GM18517 (cell line): ENCODE data around the gene RIMBP2.

Source experiments
- ATAC-seq: cut with Tn5 transposase; IDR thresholded peaks from one replicate; pipeline ENCODE4 v1.9.1; 2021; ENCODE audit warnings: mild to moderate bottlenecking, moderate library complexity; ENCODE audit not compliant: unreplicated experiment

Gene RIMBP2

GRCh38 chr12:130434560-130434959 lies 281.5 kb downstream of the RIMBP2 start:
- no peak for ATAC-seq

- ATAC-seq, result no peak
Observed at GRCh38 chr12:130433834-130434233, 282.3 kb downstream of the RIMBP2 start.

DNA sequence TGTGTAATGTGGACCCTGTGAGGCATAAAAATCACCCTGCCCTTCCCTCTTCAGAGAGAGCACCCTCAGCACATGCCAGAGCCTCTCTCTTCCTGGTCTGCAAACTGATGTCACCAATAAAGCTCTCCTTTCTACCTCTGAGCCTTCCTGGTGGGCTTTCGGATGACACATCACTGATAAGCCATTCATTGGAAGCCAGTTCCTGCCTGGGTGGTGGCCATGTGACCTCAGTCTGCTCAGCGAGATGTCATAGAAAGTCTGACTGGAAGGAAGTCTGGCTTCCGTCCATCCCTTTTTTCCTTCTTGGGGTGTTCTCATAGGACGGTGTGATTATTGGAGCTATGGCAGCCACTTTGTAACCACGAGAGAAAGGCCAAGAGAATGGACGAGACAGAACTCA lies 282.7 kb downstream of the RIMBP2 start:
- ATAC-seq, result no peak

GRCh38 chr12:130431176-130431575 lies 284.9 kb downstream of the RIMBP2 start:
- no peak for ATAC-seq

- no peak for ATAC-seq
Observed at GRCh38 chr12:130429656-130430505, 286.2 kb downstream of the RIMBP2 start.

- ATAC-seq, result no peak
Observed at GRCh38 chr12:130428116-130428515, 288.0 kb downstream of the RIMBP2 start.

DNA sequence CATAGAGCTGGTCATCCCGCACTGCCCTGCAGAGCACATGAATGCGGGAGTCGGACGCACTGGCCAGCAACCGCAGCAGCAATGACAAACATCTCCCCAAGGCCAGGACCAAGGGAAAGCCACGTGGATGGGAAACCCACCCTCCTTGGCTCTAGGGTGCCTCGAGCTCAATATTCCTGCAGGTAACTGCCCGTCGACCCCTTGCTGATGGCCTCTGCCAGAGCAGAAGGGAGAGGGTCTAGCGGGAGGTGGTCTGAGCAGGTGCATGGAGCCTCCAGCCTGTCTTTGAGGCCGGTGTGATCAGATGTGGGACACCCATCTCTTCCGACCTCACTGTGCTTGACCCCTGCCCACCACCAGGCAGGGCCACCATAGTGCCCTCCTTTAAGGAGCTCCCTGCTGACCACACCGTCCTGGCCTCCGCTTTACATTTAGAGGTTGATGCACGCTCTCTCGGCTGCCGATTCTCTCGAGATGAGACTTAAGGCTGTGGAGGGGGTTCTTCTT lies 288.7 kb downstream of the RIMBP2 start:
- no peak for ATAC-seq

- ATAC-seq, result no peak
Observed at GRCh38 chr12:130425698-130426245, 290.3 kb downstream of the RIMBP2 start.

GRCh38 chr12:130424858-130425697 lies 291.0 kb downstream of the RIMBP2 start:
- ATAC-seq, result no peak

- no peak for ATAC-seq
Observed at GRCh38 chr12:130423991-130424857, 291.9 kb downstream of the RIMBP2 start.

- no peak for ATAC-seq
Observed at GRCh38 chr12:130423136-130423535, 293.0 kb downstream of the RIMBP2 start.

GRCh38 chr12:130422676-130423075 lies 293.4 kb downstream of the RIMBP2 start:
- ATAC-seq, result no peak

DNA sequence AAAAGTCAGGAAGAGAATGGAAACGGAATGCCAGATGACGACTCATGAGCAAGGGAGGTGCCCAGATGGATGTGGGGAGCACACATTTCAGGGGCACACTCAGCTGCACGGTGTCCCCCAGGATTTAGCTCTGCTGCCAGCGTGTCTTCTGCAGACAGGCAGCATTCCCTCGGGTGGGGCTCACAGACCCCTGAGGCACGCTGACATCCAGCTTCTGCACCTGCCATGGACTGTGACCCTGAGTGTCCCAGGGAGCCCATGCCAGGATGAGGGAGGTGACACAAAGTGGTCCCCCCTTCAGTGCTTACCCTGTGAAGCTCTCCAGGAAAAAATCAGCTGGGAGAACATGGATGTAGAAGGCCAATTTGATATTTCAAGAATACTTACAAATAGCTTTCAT lies 294.2 kb downstream of the RIMBP2 start:
- ATAC-seq, result no peak

DNA sequence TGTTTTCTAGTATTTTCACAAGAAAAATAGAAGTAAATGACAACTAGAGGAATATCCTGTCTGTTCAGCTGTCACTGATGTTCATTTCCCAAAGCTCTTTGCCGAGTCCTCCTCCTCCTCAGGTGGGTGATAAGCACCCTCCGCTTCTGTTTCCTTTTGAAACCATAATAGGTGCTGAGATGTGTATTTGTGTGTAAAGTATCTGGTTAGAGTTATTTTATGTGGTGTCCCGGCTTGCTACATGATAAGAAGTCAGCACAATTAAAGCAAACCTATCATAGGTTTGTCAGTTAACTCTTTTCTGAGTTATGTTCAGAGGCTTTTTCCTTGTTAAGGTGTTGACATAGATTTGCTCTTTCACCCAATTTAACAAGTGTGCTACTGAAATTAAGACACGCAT lies 296.0 kb downstream of the RIMBP2 start:
- ATAC-seq, result no peak

GRCh38 chr12:130419116-130419515 lies 297.0 kb downstream of the RIMBP2 start:
- no peak for ATAC-seq

- no peak for ATAC-seq
Observed at GRCh38 chr12:130418251-130418650, 297.8 kb downstream of the RIMBP2 start.

- ATAC-seq, result no peak
Observed at GRCh38 chr12:130414381-130414780, 301.7 kb downstream of the RIMBP2 start.

DNA sequence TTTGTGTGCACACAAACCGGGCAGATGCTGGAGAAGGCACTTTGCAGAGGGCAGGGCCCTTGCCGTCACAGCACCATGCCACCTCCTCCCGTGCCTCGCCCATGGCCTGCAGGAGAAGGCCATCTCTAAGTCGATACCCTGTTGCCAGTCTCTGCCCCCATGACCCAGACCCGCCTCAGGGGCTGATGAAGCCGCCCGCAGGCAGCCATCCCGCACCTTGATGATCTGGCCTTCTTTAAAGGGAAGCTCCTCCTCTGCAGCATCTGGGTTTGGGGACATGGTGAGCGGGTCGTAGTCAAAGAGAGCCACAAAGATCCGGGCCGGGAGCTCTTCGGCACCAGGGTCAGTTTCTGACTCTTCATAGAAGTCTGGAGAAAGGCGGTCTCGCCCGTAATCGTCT lies 302.2 kb downstream of the RIMBP2 start:
- no peak for ATAC-seq

GRCh38 chr12:130412384-130412783 lies 303.7 kb downstream of the RIMBP2 start:
- no peak for ATAC-seq

DNA sequence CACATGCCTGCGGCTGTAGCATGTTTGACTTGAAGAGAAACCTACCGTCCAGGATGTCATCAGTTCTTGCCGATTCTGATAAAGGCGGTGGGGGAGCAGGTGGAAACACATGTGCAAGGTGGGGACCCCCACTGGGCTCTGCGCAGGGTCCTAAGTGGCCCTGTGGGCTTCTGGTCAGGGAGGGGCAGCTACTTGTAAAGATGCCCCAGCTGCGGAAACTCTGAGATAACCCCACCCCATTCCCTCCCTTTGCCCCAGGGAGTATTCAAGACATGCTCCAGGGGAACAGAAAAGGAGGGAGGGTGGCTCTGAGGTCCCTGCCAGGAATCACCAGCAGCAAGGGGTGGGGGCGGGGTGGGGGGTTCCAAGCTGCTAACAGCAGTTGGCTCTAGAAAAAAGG lies 310.8 kb downstream of the RIMBP2 start:
- ATAC-seq, result no peak

GRCh38 chr12:130401703-130402102 lies 314.4 kb downstream of the RIMBP2 start:
- no peak for ATAC-seq
